MM.1S (cell line): Measurements from ENCODE around the gene LAYN.

Experiments used
- DNase-seq: peaks from one replicate; pipeline ENCODE4 v3.0.0-alpha.2; 2015
- H2AFZ ChIP-seq: fragments of 300-600 bp; sonication (generic); 2 replicates; pipeline ENCODE4 v1.6.0; 2016; ENCODE audit warnings: antibody characterized with exemption, low read length
- H3F3A ChIP-seq: fragments of 300-600 bp; sonication (generic); 2 replicates; pipeline ENCODE4 v1.6.1; 2016; ENCODE audit warnings: mild to moderate bottlenecking, antibody characterized with exemption, low read length, moderate library complexity, mixed read lengths; ENCODE audit not compliant: insufficient read depth
- H3K27ac ChIP-seq: fragments of 300-600 bp; sonication (generic); 2 replicates; pipeline ENCODE4 v1.5.1; 2016; ENCODE audit warnings: mild to moderate bottlenecking, low read length
- H3K27me3 ChIP-seq: fragments of 300-600 bp; sonication (generic); replicated peaks from 2 replicates; pipeline ENCODE4 v1.6.0; 2016; ENCODE audit warnings: low read length; ENCODE audit not compliant: insufficient read depth
- H3K36me3 ChIP-seq: fragments of 300-600 bp; sonication (generic); replicated peaks from 2 replicates; pipeline ENCODE4 v1.6.1; 2016; ENCODE audit warnings: mild to moderate bottlenecking, low read length, mixed read lengths; ENCODE audit not compliant: insufficient read depth
- H3K4me1 ChIP-seq: fragments of 300-600 bp; sonication (generic); 2 replicates; pipeline ENCODE4 v1.6.1; 2016; ENCODE audit warnings: low read length, mixed read lengths
- H3K4me2 ChIP-seq: fragments of 300-600 bp; sonication (generic); 2 replicates; pipeline ENCODE4 v1.6.0; 2016; ENCODE audit warnings: low read depth, low read length
- H3K4me3 ChIP-seq: fragments of 300-600 bp; sonication (generic); 2 replicates; pipeline ENCODE4 v1.5.1; 2016; ENCODE audit warnings: low read length, mixed read lengths
- H3K79me2 ChIP-seq: fragments of 300-600 bp; sonication (generic); 2 replicates; pipeline ENCODE4 v1.6.1; 2016; ENCODE audit warnings: mixed run types, low read length, mixed read lengths
- H3K9ac ChIP-seq: fragments of 300-600 bp; sonication (generic); 2 replicates; pipeline ENCODE4 v1.6.1; 2016; ENCODE audit warnings: low read length, mixed read lengths
- H3K9me2 ChIP-seq: fragments of 300-600 bp; sonication (generic); replicated peaks from 2 replicates; pipeline ENCODE4 v1.6.1; 2016; ENCODE audit warnings: mild to moderate bottlenecking, low read length, mixed read lengths; ENCODE audit not compliant: insufficient read depth
- H3K9me3 ChIP-seq: fragments of 300-600 bp; sonication (generic); replicated peaks from 2 replicates; pipeline ENCODE4 v1.6.1; 2016; ENCODE audit warnings: mild to moderate bottlenecking, low read length, mixed read lengths; ENCODE audit not compliant: insufficient read depth
- H4K20me1 ChIP-seq: fragments of 300-600 bp; sonication (generic); 2 replicates; pipeline ENCODE4 v1.6.1; 2016; ENCODE audit warnings: mild to moderate bottlenecking, low read length, moderate library complexity, mixed read lengths; ENCODE audit not compliant: insufficient read depth
- CTCF ChIP-seq: fragments of 300-600 bp; sonication (generic); IDR thresholded peaks from 2 replicates; pipeline ENCODE4 v1.5.1; 2016; ENCODE audit warnings: antibody characterized with exemption, low read length, mixed read lengths
- EZH2 ChIP-seq: fragments of 300-600 bp; sonication (generic); optimal IDR thresholded peaks from 2 replicates; pipeline ENCODE3; 2017; ENCODE audit warnings: low read depth, mild to moderate bottlenecking, antibody characterized with exemption, low read length, mixed read lengths
- EZH2phosphoT487 ChIP-seq: fragments of 300-600 bp; sonication (generic); IDR thresholded peaks from 2 replicates; pipeline ENCODE4 v1.6.1; 2018; ENCODE audit warnings: antibody characterized with exemption, low read length

The LAYN gene

GRCh38 chr11:111521135-111521534 is 19.4 kb upstream of the LAYN start:
- TF ChIP-seq CTCF (no peak), EZH2phosphoT487 (no peak), EZH2 (no peak)
- Histone ChIP-seq H3F3A (no peaks in the 10 kb centered on the region), H2AFZ (no peak overlapping the region), H4K20me1 (no peaks in the 10 kb centered on the region), H3K9me2 (no peaks in the 10 kb centered on the region), H3K4me3 (no peak overlapping the region), H3K9me3 (no peaks in the 10 kb centered on the region), H3K9ac (no peak overlapping the region), H3K36me3 (no peaks in the 10 kb centered on the region), H3K79me2 (no peaks in the 10 kb centered on the region), H3K4me2 (no peak overlapping the region), H3K27me3 (no peaks in the 10 kb centered on the region), H3K4me1 (peaks cover 4% of the 10 kb centered on the region), H3K27ac (no peak overlapping the region)
- no peak for DNase-seq

DNA sequence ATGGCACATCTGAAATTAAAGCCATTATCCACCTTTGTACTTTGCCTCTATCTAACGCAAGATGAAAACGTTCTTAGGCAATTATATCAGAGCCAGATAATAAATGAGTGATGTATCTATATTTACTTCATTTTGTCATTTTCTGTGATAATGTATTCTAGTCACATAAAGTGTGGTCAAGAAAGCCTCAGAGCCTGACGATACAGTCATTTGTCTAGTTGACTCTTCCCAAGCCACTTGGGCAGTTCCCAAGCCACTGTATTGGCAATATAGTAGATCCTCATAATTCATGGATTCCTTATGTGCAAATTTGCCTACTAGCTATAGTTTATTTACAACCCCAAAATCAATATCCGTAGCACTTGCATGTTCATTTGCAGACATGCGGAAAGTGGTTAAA is 18.1 kb upstream of the LAYN start:
- no peak overlapping the region for H3K4me3 ChIP-seq

GRCh38 chr11:111523343-111523742 is 17.2 kb upstream of the LAYN start:
- no peak overlapping the region for H2AFZ ChIP-seq
- H3F3A ChIP-seq, result no peaks in the 10 kb centered on the region
- no peaks in the 10 kb centered on the region for H4K20me1 ChIP-seq
- no peaks in the 10 kb centered on the region for H3K36me3 ChIP-seq
- no peaks in the 10 kb centered on the region for H3K9me2 ChIP-seq
- no peak overlapping the region for H3K27ac ChIP-seq
- H3K9me3 ChIP-seq, result no peaks in the 10 kb centered on the region
- peaks cover 14% of the 10 kb centered on the region for H3K4me1 ChIP-seq
- H3K9ac ChIP-seq, result no peak overlapping the region
- H3K27me3 ChIP-seq, result no peaks in the 10 kb centered on the region
- no peak for DNase-seq
- H3K4me2 ChIP-seq, result no peak overlapping the region
- no peaks in the 10 kb centered on the region for H3K79me2 ChIP-seq
- no peak overlapping the region for H3K4me3 ChIP-seq
- TF ChIP-seq CTCF, result no peak
- TF ChIP-seq EZH2phosphoT487, result no peak
- no peak for TF ChIP-seq EZH2

More for the DNA sequence above, 18.1 kb upstream of the LAYN start:
- no peaks in the 10 kb centered on the region for H3K9me3 ChIP-seq
- no peak for DNase-seq
- no peaks in the 10 kb centered on the region for H3F3A ChIP-seq
- H3K4me1 ChIP-seq, result peaks cover 14% of the 10 kb centered on the region
- no peak overlapping the region for H3K9ac ChIP-seq
- H4K20me1 ChIP-seq, result no peaks in the 10 kb centered on the region
- no peak overlapping the region for H3K4me2 ChIP-seq
- TF ChIP-seq CTCF, result no peak
- no peak for TF ChIP-seq EZH2
- no peak for TF ChIP-seq EZH2phosphoT487
- H3K27ac ChIP-seq, result no peak overlapping the region
- H3K36me3 ChIP-seq, result no peaks in the 10 kb centered on the region
- no peak overlapping the region for H2AFZ ChIP-seq
- H3K79me2 ChIP-seq, result no peaks in the 10 kb centered on the region
- H3K27me3 ChIP-seq, result no peaks in the 10 kb centered on the region
- H3K9me2 ChIP-seq, result no peaks in the 10 kb centered on the region
